ENCODE data around the gene CYTH2. TPM values are rescaled to one million over a fixed set of nuclear protein-coding genes. Genes with fewer than 3 reads are reported as not detected.
A peak's percentile ranks its signal among the peaks of the same experiment; 100 is the strongest.

Gene CYTH2
- total and polyA plus RNA-seq, 11 donors: 12.3 to 55.3 (median 31.0) TPM

DNA sequence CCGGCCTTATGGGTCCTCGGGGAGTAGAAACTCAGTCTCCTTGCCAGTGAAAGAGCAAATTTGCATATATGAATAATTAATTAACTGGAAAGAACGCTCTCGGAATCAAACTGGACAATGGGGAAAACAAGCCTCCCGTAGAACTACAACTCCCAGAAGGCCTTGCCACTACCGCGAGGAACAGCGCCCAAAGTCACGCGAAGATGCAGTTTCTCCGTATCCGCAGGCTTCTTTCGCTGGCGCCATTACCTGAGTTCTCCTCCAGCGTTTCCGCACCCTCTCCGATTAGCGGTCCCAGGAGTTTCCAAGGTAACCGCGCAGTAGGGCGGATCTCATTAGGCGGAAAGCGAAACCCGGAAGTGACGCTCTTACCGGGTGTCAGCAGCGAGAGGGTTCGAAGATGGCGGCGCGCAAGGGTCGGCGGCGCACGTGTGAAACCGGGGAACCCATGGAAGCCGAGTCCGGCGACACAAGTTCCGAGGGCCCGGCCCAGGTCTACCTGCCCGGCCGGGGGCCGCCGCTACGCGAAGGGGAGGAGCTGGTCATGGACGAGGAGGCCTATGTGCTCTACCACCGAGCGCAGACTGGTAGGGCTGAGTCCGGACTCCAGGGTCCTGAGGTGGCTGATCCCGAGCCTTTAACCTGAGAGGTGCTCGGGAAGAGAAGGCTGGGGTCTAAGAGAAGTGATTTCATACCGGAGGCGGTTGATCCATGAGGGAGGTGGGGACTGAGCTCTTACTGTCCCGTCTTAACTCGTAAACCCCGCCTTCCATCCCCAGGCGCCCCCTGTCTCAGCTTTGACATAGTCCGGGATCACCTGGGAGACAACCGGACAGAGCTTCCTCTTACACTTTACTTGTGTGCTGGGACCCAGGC, 23.3 kb upstream of the CYTH2 start, which contains the start of gene GRWD1:
GRWD1 (plus strand) TSS at position 378 of the 876 bp plus-strand sequence; CDS start at position 401, 23 bp downstream.
- ATAC-seq (peak; percentile 88 to 95 (median 91)), DNase-seq (peak; percentile 88 to 93 (median 91))
- H3K36me3 ChIP-seq: peaks cover 0 to 39% (median 36%) of the 10 kb centered on the region in 9 donors
- TF ChIP-seq POLR2A (IDR thresholded peaks at IDR 0.05) (peak in 1 of 2 donors; percentile 47), CTCF (IDR thresholded peaks at IDR 0.05) (peak in 2 of 12 donors; percentile 3 to 7)
- intact Hi-C loops (cut with DNase I): loop anchor here in 4 of 10 donors (1.0 to 5.0 kb wide), 6 partner anchors 22 to 124 kb away; partner anchors contain the start of genes KDELR1 (in 2 of the 4), CYTH2 (in 1 of the 4) and GRIN2D (in 1 of the 4)
- H3K27ac ChIP-seq: peak within 1 kb of the TSS; percentile 12 to 94 (median 88)
- 0 to 1% (median 0%) methylated on average over 35 to 61 of the region's 61 CpGs for WGBS, 4 donors
- H3K4me1 ChIP-seq: peaks cover 0 to 27% (median 19%) of the 10 kb centered on the region in 12 donors
- H3K9me3 ChIP-seq: no peaks in the 10 kb centered on the region
- H3K27me3 ChIP-seq: peaks cover 4 to 28% (median 15%) of the 10 kb centered on the region in 9 donors
- H3K4me3 ChIP-seq: peak within 1 kb of the TSS; percentile 60 to 98 (median 89)

DNA sequence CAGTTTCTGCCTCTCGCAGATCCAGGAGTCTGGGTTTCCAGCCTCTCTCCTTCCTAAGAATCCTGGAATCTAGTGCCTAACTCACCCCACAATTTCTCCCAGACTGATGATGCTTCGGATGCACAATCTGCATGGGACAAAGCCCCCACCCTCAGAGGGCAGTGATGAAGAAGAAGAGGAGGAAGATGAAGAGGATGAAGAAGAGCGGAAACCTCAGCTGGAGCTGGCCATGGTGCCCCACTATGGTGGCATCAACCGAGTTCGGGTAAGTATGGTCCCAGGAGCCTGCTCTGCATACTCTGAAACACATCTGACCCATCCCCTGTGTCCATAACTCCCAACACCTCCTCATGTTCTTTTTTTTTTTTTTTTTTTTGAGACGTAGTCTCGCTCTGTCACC, 22.6 kb upstream of the CYTH2 start:
- ATAC-seq: no peak
- Histone ChIP-seq H3K4me1 (peaks cover 0 to 27% (median 19%) of the 10 kb centered on the region in 12 donors), H3K36me3 (peaks cover 0 to 47% (median 43%) of the 10 kb centered on the region in 9 donors), H3K4me3 (peak overlapping the region; percentile 60 to 98 (median 89)), H3K9me3 (no peaks in the 10 kb centered on the region), H3K27ac (peak overlapping the region in 2 of 12 donors; percentile 86 to 88), H3K27me3 (peaks cover 4 to 20% (median 11%) of the 10 kb centered on the region in 9 donors)
- no peak for TF ChIP-seq CTCF (IDR thresholded peaks at IDR 0.05)
- TF ChIP-seq POLR2A (IDR thresholded peaks at IDR 0.05): no peak
- intact Hi-C loops (cut with DNase I): loop anchor here in 3 of 10 donors (2.0 to 5.0 kb wide), 3 partner anchors 22 to 124 kb away; partner anchors contain the start of genes CYTH2 (in 1 of the 3), GRIN2D (in 1 of the 3) and KDELR1 (in 1 of the 3)
- WGBS, 4 donors: 80 to 84% (median 82%) methylated on average over 6 to 7 of the region's 7 CpGs
- no peak for DNase-seq

DNA sequence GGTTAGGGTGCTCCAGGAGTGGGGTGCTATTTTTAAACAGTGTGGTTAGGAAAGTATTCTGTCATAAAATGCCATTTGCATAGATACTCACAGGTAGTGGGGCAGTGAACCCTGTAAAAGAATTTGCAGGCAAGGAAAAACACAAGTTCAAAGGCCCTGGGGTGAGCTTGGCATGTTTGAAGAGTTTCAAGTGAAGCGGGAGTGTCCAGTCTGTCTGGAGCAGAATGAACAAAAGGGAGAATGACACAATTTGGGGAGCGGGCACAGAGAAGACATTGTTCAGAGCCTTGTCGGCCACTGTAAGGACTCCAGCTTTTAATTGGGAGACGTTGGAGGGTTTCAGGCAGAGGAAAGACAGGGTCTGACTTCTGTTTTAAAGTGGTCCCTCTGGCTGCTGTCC, 20.6 kb upstream of the CYTH2 start:
- WGBS, 4 donors: 87 to 96% (median 94%) methylated on average over 4 of the region's 4 CpGs
- DNase-seq (no peak), ATAC-seq (no peak)
- Histone ChIP-seq H3K27ac (no peak overlapping the region), H3K36me3 (peaks cover 2 to 66% (median 63%) of the 10 kb centered on the region in 9 donors), H3K9me3 (no peaks in the 10 kb centered on the region), H3K4me3 (no peak overlapping the region), H3K27me3 (peaks cover 0 to 10% (median 4%) of the 10 kb centered on the region in 9 donors), H3K4me1 (peaks cover 0 to 26% (median 19%) of the 10 kb centered on the region in 12 donors)
- intact Hi-C loops (cut with DNase I): loop anchor here in 2 of 10 donors (5.0 kb wide), 2 partner anchors 56 to 126 kb away; partner anchors contain the start of genes GRIN2D (in 1 of the 2) and KDELR1 (in 1 of the 2)
- no peak for TF ChIP-seq CTCF (IDR thresholded peaks at IDR 0.05)
- no peak for TF ChIP-seq POLR2A (IDR thresholded peaks at IDR 0.05)

DNA sequence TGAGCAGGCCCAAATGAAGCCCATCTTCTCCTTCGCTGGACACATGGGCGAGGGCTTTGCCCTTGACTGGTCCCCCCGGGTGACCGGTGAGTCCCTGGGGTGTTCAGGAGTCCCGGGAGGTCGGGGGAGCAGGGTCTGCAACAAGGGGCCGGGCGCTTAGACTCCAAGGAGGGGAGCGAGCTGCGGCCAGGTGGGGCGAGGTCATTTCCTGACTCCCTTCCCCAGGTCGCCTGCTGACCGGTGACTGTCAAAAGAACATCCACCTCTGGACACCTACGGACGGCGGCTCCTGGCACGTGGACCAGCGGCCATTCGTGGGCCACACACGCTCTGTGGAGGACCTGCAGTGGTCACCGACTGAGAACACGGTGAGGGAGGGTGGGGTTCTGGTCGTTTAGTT, 18.7 kb upstream of the CYTH2 start:
- no peak for DNase-seq
- H3K4me1 ChIP-seq: peaks cover 0 to 11% (median 6%) of the 10 kb centered on the region in 12 donors
- H3K36me3 ChIP-seq: peaks cover 2 to 74% (median 70%) of the 10 kb centered on the region in 9 donors
- no peaks in the 10 kb centered on the region for H3K27me3 ChIP-seq
- no peak for TF ChIP-seq POLR2A (IDR thresholded peaks at IDR 0.05)
- TF ChIP-seq CTCF (IDR thresholded peaks at IDR 0.05): no peak
- H3K27ac ChIP-seq: no peak overlapping the region
- H3K4me3 ChIP-seq: no peak overlapping the region
- ATAC-seq: no peak
- 87 to 95% (median 94%) methylated on average over 17 to 23 of the region's 23 CpGs for WGBS, 4 donors
- intact Hi-C loops (cut with DNase I): no loop called here
- no peaks in the 10 kb centered on the region for H3K9me3 ChIP-seq
